GM19035 (cell line): ENCODE results near the gene RASSF4.

Source experiments
- ATAC-seq: cut with Tn5 transposase; IDR thresholded peaks from one replicate; pipeline ENCODE4 v1.9.1; 2021; ENCODE audit not compliant: unreplicated experiment

The RASSF4 gene

DNA sequence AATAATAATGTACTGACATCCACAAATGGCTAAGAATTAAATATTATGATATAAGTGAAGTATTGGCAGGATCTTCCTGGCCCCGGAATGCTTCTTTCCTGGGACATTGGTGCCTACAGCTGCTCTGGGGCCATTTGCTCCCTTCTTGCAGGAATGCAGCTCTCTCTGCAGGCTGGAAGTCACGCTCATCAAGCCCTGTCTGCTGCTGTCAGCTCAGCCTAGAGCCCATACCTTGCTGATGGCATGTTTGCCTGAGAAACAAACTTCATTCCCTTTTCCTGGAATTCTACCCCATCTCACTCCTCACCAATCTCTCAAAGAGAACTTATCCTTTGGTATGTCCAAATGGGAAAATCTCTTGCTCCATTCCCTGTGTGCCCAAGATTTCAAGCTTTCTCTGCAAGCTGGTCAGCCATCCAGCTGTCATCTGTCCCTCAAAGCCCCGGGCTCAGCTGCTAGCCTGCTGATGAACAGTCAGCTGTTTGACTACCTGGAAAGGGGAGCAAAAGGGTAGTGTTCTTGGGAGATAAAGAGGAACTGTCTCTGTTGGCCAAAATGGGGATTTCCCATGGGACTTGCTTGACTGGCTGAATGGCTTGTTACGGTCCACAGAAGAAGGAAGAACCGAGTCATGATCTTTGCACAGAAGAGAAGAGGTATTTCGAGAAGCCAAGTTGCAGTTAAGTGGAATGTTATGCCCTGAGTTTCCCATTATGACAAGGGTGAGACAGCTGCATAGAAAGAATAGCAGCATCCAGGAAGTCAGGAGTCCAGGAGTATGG, 12.0 kb upstream of the RASSF4 start:
- no peak for ATAC-seq

DNA sequence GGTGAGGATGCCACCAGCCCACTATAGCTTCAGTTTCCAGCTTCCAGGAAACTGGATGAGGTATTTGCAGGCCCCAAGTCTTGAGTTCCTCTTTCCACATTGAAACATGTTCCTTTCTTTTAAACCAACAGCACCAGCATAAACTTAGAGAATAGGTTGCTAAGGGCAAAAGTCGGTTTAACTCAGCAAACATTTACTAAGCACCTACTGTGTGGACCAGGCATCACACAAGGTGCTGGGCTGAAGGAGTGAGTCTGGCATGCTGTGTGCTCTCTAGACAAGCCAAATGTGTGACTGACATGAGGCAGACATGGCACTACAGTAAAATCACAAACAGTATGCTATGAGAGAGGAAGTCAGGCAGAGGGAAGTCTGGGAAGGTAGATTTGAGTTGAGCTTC, 11.0 kb upstream of the RASSF4 start:
- no peak for ATAC-seq

DNA sequence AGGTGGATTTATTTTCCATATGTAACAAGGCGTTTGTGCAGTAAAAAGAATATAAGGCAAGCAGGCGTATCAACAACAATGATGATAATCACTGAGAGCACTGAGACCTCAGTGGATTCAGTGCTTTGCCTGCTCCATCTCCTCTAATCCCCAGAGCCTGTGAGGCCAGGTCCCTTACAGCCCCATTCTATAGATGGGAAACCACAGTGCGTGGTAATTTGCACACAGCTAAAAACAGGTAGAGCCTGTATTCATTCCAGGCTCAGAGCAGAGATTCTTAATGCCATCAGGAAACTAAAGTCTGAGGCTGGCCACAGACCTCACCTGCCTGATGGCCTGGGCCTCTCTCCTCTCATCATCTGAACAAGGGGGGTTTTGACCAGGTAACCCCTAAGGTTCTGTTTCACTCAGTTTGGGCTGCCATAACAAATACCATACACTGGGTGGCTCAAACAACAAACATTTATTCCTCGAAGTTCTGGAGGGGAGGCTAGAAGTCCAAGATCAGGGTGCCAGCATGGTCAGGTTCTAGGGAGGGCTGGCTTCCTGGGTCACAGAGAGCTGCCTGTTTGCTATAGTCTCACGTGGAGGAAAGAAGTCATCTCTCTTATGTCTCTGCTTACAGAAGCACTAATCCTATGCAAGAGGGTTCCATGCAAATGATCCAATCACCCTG, 10.3 kb upstream of the RASSF4 start:
- no peak for ATAC-seq

DNA sequence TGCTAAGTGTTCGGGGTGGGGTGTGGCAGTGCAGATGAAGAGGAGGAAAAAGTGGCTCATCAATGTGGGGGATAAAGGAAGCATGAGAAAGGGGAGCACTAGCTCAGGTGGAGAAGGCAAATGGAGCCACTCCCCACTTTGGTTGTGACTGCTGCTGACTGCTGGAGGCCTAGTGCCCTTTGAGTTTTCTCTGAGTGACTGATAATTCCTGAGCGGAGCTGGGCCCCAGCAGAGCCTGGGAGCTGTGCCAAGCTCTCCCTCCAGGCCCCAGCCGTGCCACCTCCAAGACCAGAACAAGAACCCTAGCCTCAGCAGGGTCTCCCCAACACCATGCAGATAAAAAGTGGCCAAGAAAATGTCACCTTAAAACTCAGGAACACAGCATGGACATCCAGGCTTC, 9.7 kb upstream of the RASSF4 start:
- no peak for ATAC-seq

DNA sequence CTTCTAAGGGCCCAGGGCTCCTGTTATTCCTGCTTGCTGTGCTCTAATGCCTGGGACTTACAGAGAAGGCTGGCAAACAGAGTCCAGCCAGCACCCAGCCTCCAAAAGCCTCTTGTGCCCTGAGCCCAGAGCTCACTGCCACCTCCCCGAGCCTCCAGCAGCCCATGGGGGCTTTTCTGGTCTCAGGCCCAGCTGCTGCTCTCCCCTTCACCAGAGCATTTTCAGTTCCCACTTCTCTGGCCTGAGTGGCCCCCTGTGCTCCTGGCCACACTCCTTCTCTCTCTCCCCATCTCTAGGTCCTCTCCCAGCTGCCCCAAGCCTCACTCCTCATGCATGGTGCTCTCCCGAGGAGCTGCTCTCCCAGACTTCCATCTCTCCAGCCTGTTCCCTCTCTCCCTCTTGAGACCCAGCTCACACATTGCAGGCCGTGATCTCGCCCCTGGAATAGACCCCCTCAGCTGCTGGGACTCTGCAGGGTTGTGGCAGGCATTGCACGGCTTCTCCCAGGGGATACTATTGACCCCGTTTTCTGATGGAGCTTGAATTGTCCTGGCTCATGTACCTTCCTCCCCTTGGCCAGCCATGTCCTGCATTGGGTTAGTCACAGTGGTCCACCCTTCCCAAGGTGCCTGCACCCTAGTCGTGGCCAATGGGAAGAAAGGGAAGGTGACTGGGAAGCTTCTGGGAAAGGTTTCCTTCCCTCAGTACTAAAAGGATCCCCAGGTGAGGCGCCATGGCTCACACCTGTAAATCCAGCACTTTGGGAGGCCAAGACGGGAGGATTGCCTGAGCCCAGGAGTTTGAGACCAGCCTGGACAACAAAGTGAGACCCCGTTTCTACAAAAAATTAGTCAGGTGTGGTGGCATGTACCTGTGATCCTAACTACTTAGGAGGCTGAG, 9.0 kb upstream of the RASSF4 start:
- ATAC-seq: no peak

DNA sequence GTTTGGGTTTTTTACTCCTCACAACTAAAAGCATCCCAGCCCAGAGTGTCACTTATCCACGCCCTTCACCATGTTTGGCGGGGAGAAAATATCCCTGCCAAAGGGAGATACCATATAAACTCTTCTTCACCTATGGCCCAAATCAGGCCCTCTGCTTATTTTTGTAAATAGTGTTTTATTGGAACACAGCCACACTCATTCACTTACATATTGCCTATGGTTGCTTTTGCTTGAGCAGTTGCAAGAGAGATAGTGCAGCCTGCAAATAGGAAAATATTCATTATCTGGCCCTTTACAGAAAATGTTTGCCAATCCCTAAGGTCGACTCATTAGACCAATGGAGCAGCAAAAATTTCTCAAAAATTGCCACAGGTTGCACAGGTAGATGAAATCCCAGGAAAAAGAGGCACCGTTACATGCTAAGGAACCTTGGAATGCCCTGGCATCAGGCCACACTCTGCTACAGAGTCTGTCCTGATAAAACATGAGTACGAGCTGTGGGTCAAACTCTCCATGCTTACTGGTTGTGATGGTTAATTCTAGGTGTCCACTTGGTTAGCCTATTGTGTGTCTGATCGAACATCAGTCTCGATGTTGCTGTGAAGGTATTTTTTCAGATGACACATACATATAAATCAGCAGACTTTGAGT, 7.9 kb upstream of the RASSF4 start:
- ATAC-seq: no peak

DNA sequence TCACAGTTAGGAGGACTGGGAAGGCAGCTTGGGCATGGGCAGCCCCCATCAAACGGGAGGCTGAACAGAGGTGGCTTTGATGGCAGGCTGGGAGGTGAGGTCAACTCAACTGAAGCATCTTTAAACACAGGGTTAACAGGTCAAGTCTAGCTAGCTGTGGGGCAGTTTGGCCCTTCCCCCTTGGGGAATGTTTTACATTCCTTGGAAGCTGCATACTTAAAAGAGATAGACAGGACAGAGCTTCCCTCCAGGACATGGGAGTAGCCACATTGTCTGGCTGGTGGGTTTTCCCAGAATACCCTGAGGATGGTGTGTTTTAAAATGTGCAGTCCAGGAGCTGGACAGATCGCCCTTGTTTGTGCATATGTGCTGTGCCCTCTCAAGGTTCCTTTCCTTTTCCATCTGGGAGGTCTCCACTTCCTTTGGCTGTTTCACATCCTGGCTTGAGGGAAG, 6.8 kb upstream of the RASSF4 start:
- no peak for ATAC-seq

DNA sequence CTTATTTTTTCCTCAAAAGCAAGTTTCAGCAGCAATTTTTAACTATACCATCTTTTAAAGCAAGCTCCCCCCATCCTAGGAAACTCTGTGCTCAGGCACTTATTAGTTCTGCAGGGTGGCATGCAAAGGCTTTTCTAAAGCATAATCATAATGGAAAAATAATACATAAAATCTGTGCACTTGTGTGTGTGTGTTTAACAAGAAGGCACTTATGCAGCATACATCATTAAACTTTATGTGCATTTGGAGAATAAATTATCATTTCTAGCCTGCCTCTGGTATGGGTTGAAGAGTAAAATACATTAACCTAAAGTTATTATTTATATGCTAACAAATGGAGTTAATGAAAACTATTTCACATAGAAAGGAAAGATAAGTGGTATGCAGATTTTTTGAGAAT, 5.6 kb upstream of the RASSF4 start:
- ATAC-seq: no peak

DNA sequence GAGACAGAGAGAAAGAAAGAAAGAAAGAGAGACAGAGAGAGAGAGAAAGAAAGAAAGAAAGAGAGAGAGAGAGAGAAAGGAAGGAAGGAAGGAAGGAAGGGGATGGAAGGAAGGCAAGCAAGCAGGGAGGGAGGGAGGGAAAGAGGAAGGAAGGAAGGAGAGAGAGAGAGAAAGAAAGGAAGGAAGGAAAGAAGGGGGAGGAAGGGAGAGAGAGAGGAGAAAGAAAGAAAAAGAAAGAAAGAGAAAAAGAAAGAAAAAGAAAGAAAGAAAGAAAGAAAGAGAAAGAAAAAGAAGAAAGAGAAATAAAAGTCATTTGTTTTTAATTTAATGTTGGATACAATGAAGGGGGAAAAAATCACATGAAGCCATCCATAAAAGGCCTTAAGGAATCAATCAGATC, 4.6 kb upstream of the RASSF4 start:
- ATAC-seq: no peak

DNA sequence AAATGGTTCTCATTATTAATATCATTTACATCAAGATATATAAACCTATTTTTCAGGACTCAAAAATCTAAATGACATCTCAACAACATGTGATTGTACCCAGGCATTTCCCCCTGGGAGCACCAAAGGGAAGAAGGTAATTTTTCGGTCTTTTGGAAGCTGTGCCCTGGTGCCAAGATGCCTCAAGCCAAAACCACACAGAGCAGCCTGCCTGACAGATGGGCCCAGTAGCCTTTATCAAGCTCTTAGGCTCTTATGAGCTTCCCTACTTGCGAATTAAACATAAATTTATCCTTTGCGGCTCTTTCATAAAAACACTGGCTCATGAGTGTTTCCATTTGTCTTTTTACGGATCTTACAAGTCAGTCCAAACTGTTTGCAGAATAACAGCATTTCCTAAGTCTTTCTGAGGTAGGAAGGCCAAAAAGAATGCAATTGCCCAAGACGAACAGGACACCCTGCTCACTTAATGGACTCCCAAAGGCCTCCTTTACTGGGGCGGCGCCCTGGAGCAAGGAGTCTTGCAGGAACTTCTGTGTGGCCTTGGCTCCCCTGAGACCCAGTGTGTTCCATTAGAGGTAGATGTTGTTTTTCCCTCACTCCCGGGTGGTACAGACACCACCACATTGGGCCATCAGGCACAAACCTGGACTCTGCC, 4.1 kb upstream of the RASSF4 start:
- ATAC-seq: no peak

DNA sequence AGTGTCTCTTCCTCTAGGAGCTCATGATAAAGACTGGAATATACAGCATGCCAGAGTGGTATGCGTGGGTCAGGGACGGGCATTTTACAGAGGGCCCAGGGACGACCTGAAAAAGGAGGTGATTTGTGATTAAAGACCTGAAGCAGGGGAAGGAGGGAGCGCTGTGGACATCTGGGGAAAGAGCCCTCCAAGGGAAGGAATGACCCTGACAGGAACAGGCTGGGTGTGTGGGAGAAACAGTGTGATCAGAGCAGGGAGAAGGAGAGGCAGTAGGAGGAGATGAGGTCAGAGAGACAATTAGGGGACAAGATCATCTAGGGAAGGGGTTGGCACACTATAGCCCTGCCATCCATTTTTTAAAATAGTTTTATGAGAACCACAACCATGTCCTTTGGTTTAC, 3.4 kb upstream of the RASSF4 start:
- ATAC-seq: no peak

DNA sequence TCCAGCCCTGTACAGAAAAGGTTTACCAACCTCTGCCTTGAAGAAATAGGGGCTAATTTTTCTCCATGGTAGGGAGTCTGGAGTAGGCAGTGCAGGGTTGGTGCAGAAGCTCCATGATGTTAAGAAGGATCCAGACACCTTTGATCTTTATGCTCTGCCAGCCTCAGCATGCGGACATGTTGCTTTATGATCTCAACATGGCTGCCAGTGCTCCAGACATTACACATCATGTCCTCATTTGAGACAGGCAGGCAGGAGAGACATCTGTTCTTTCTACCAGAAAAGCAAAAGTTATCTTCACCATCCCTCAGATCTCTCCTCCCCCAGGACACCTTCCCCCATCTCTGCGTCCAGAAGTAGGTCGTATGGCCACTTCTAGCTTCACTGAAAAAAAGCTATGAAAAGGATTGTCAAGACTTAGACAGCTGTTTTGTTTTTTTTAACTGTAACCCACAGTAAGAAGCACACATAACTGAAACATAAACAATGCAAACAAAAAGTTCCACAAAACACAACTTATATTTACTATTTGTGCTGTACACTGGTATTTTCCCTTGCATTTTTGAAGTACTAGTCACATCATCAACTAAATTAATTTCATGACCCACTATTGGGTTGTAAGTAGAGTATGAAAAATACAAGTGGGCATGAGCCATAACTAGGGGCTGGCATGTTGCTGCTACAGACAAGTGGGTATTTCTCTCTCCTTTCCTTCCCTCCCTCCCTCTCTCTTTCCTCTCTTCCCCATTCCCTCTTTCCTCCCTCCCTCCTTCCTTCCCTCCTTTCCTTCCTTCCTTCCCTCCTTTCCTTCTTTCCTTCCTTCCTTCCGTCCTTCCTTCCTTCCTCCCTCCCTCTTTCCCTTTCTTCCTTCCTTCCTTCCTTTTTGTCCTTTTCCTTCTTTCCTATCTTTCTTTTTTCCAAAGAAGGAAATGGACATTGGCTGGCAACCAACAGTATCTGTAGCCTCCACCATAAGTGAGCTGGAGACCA, 2.6 kb upstream of the RASSF4 start:
- ATAC-seq: no peak

DNA sequence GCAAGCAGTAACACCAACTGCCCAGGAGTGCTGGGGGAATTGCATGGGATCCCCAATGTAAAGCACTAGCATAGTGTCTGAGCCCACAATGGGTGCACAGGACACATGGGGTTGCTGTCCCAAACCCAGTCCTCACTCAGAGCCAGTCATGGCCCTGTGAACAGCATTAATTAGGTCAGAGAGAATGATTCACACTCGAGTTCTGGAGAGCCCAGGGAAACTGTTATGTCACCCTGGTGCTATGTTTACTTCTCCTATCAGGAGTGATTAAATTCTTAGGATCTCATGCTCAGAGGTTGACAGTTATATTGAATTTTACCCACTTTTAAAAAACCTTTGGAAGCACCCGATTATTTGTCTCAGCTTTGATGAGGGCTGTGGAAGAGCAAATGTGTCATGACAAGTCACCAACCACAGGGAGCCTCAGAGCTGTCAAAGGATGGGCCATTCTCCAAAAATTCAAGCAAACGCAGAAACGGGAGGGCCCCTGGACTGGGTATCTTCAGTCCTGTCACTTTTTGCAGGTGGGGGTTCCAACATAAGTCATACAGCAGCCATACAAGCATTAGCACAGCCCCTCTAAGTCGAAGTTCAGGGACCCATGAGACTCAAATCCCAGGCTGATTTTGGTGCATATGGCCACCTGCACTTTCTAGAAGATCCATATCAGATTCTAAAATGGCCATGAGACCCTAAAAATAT, 1.3 kb upstream of the RASSF4 start:
- ATAC-seq: no peak

DNA sequence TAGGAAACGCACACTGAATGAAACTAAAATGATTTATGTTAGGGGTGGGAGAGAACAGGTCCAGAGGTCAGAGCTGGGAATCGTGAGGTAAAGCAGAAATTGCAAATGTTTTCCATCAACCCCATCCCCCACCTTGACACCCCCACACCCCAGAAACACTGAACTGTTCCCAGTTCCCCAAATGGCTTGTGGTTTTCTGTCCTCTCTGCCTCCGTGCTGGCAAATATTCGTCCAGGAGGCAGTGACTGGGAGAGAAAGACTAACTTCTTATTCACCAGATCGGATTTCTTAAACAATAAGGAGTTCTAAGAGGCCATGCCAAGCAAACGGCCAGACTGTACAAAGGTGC, 730 bp upstream of the RASSF4 start:
- ATAC-seq: no peak

DNA sequence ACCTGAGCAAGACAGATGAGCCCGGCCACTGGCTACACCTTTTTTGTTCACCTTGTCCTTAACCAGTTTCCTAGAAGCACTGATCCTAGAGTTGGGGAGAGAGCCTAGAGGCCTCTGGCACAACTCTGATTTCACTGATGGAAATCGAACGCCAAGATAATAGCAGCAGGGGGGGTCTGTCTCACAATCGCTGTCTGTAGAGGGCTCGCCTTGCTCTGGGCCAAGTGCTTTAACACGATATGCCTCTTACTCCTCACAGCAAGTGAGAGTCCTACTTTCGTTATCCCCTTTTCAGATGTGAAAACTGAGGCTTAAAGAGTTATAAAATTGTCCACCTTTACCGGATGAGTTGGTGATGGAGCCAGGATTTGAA, 472 bp downstream of the RASSF4 start:
- no peak for ATAC-seq

DNA sequence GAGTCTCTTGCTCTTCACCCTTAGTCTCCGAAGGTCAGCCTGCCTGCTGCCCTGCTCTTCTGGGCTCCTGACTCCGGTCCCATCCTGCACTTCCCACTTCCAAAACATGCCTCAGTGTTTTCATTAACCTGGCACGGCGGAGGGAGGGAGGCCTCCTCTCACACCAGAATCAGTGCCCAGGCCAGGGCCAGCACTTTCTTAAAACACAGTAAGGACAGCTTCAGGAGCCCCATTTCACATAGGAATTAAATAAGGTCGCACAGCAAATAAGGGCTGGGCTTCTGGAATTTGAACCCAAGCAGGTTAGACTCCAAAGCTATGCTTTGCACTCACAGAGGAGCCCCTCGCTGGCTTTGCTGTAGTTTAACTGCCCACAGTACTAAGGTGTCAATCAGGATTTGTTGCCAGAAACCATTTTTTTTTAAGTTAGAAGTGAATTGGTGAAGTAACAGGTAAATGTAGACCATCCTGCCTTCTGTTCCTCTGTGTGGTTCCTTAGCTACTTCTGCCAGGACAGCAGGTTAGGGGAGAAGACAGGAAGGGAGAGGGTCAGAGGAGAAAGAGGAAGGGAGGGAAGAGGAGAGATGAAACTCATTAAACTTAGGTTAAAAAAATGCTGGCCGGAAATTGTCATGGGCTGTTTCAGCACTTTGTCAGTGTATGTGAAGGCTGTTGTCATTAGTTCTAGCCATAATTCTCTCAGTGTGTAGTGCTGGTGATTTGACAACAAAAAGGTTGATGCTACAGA, 1.1 kb downstream of the RASSF4 start:
- ATAC-seq: no peak

DNA sequence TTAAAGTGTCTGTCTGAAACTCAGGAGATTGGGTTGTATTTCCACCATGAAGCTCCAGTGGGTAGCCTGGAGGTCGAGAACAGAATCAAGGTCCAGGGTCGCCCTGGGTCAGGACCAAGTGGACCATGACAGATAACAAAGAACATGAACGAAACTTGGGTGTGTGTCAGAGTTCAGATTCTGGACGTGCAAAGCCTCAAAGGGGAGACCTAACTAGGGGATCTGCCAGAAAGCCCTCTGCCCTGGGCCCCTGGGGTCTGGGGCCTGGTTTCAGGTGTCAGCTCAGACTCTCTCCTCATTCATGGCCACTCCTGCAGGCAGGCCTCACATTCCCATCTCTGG, 1.6 kb downstream of the RASSF4 start:
- no peak for ATAC-seq

DNA sequence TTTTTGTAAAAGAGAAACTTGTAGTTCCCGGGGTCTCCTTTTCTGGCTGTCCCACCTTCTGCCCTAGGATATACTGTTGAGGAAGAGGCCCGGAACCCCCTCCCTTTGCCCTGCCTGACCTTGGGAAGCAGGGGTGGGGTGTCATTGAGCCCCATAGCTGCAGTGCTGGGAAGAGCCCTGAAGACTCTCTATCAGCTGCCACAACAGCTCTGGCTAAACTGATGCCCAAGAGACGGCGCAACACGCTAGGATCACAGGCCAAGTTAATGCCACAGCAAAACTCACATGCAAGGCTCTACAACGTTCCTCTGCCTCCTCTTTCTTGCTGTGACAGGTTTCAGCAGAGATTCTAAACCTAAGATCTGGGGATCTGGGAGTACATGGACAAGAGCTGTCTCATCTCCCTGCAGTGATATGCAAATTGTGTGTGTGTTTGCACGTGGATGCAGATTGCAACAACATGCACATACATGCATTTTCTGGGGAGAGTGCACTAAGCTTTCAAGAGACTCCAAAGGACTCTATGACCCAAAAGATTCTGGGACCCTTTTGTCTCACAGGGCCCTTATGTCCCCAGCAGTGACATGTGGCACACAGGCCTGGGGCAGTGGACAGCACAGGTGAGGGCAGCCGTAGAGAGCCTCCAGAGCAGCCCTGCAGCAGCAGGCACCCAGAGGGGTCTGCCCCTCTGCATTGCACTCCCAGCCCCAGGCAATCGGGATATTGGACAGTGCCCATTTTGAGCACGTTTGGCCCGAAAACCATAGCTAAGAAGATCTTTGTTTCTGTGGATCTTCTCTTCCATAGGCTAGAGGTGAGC, 2.5 kb downstream of the RASSF4 start:
- ATAC-seq: no peak
